ENCODE results near the gene LEO1.

The LEO1 gene

DNA sequence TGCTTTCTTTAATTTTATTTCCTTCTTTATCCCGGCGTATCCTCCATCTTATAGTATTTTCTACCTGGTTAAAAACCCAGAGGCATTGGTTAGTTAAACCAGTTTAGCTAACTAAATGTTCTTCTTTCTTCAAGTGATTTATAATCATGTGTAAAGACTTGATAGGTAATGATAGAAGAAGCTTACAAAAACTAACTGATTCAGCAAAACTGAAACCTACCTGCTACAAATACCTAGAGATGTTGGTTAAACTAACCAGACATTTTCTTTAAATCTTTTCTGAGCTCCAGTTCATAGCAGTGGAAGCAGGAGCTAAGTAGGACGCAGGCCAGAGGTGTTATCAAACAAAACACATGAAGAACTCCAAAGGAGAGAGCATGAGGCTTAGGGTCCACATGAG lies 44.8 kb downstream of the LEO1 start:
- DNase-seq = no peak

DNA sequence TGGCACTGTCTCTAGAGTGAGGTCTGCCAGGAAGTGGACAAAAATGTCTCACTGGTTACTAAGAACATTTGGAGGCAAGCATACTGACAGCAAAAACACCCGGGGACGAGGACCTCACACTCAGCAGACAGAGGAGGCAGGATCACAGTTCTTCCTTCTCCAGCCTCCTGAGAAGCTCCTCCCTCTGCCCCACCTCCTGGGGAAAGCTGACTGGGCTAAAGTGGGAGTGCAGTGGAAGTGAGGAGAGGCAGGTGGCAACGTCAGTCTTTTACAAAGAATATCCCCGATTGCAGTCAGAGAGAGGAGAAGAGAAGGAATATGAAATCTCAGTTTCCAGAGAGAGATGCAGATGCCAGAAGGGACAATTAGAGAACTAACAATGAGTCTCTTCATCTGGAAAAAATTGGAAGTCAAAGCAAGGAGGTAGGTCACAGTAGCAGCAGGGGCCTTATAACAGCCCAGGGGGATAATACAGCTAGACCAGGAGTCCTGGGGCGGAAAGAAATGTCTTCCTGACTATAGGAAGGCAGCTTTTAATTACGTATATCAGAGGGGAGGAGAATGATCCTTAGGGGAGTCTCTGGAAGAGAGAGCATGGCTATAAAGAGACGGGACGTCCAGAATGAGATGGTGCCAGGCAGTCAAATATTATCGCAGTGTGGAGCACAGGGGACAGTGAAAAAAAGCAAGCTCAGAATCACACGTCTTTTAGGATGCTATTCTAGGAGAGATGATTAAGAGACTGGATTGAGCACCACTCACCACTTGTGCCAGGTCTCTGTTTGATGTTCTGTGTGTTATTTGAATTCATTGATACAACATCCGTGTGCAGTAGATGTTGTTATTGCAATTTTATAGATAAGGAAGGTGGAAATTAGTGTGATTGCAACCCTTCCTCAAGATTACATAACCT lies 47.2 kb downstream of the LEO1 start:
- DNase-seq = no peak

DNA sequence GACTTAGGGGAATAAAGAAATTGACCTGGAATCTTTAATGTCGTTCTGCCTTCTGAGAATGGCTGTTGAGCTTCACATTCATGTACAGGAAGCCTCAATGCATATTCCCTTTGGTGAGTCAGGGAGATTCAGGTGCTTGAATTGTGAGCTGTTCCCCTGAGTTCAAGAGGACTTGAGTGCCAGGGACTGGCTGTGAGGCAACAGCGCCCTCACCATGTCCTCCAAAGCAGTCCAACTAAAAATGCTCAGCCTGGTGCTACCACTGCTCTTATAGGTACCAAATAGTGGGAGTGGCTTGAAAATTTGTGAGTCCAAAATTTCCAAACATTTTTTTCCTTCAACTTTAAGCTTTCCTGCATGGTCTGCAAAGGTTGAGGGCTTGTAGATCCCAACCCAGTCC lies 54.1 kb downstream of the LEO1 start:
- no peak for DNase-seq

DNA sequence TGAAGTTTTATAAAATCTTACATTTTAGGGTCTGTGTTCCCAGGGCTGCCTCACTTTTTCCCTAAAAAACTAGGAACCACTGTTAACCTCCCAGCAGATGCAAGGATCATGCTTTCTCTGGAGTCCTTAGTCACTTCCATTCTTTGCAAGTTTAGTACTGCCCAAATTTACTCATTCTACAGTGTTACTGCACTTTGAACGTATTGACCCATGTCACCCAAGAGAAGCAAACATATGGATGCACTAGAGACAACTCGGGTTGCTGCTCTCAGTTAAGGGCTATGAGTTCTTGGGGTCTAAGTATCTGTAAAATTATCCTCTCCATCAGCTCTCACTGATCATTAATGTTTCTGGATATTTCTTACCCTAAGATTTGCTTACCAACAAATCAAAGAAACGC lies 59.0 kb downstream of the LEO1 start:
- DNase-seq = no peak

DNA sequence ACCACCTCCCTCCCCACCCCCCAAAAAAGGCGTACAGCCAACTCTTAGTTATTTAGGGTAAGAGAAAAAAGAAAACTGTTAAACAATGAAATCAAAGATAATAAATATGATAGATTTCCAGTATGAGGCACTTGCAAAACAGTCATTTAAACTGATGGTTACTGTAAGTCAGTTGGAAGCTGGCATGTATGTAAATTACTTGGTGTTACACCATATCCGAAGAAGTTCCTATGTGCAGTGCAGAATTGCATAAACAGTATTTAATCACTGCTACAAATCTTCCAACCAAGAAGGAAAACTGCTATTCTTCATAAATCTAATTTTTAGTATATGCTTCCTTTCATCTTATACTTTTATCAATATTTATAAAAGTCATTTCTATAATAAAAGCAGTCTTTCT lies 62.0 kb downstream of the LEO1 start:
- no peak for DNase-seq

DNA sequence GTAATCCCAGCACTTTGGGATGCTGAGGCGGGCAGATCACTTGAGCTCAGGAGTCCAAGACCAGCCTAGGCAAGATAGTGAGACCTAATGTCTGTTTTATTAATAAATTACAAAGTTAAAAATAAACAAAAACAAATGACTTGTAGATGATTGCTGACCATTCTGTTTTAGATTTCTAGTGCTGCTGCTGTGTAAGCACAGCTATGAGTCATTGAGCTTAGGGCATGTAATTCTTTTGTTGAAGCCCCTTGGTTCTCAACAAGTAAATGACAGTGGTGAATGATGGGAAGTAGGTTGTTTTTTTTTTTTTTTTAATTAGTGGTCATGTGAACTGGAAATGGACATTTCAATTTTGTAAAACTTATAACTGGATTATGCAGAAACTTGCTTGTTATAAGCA lies 63.3 kb downstream of the LEO1 start:
- no peak for DNase-seq

DNA sequence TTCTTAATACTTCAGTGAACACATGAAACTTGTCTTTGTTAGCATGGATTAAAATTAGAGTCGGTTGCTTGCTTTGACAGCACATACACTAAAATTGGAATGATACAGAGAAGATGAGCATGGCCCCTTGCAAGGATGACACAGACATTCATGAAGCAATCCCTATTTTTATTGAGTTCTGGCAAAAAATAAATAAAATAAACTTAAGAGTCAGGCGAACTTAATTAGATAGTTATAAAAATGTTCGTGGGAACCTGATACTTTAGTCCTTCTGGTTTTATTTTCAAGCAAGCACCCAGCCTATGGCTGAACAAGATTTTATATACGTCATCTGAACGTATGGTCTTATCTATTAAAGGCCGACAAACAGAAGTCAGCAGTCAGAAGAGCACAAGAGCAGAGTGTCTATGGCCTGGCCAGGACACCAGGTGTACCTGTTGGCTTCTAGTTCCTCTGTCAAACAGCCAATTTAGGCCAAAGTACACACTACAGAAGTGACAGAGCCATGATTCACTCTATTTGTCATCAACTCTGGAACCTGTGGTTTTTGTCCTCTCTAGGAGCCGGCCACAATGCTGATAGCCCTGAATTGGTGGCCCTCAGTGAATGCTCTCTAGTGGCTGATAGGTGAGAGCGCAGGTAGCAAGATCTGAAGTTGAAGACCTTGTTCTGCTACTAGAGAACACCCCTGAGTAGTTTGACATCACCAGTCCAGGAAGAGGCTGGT lies 64.3 kb downstream of the LEO1 start:
- no peak for DNase-seq

DNA sequence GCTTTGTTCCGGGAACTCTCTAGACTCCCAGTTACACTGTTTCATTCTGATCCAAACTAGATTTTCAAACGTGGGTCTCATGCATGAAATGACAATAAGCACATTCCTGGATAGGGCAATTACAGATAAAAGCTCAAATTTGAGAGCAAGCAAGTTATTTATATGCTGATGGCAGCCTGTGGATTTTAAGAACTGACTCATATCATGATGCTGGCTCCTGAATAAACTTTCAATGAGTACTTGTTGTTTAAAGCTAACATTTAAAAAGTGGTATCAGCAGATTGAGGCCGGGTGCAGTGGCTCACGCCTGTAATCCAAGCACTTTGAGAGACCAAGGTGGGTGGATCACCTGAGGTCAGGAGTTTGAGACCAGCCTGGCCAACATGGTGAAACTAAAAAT lies 66.6 kb downstream of the LEO1 start:
- no peak for DNase-seq

DNA sequence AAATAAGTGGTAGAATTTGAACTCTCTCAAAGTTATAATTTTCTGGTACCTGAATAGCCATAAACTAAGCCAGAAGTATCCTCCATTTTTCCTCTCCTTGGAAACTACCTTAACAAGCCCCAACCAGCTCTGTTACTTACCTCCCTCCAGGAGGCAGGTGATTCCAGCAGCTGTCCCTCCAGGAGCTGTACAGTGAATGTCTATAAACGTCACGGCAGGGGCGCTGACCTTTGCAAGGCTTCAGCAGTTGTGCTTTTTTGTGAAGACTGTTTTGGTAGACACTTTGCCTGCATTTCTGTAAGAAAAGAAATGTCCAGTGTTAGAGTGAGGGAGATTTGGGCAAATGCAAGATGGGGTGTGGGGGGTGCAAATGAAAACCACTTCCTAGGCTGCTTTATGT lies 67.2 kb downstream of the LEO1 start:
- no peak for DNase-seq

DNA sequence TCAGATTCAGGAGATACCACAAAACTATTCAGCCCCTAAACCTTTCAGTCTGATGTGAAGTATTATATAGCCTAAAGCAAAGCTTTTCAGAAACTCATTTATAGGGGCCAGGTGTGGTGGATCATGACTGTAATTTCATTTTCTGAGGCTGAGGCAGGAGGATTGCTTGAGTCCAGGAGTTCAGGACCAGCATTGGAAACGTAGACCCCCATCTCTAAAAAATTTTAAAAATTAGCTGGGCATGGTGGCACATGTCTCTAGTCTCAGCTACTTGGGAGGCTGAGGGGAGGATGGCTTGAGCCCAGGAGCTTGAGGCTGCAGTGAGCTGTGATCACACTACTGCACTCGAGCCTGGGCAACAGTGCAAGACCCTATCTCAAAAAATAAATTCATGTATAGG lies 82.1 kb downstream of the LEO1 start:
- no peak for DNase-seq

DNA sequence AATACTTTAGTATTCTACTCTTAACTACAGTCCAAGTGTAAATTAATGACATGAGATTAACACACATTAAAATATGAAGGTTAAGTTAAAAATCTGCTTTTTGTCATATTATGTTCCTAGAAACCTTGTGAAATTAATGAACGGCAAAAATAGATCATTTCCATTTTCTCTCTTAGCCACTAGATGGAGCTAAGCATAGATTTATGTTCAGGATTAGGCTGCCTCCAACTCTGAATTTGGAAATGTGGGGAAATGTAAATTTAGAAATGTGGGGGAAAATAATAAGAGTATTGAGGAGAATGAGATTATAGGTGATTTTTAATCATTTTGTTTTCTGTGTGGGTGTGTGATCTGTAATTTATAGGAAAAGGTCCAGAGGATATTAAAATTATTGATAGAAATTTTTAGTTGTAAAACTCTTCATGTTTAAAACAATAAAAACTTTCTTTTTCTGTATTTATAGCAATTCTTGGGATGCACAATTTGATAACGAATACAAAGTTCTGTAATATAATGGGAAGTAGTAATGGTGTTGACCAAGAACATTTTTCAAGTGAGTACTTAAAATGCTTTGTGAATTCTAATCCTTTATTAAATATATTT lies 82.9 kb downstream of the LEO1 start:
- DNase-seq = no peak

Data from activated CD4-positive, alpha-beta T cell treated with anti-CD3 and anti-CD28 coated beads, Interleukin-2, amount 50 U/mL, for 4 hours (primary cell).